Mononuclear cell (primary cell): Measurements from ENCODE around the gene GALNT18. TPM values are rescaled to one million over a fixed set of nuclear protein-coding genes. Genes with fewer than 3 reads are reported as not detected.

Experiments used
- H3K27me3 ChIP-seq: 2 replicates; pipeline ENCODE4 v1.6.0; 2011; ENCODE audit warnings: low read length, control low read depth; ENCODE audit not compliant: insufficient read depth
- H3K4me1 ChIP-seq: 2 replicates; pipeline ENCODE4 v1.5.1; 2011; ENCODE audit warnings: mild to moderate bottlenecking, low read length, control low read depth; ENCODE audit not compliant: insufficient read depth
- H3K4me3 ChIP-seq: 2 replicates; pipeline ENCODE4 v1.5.1; 2011; ENCODE audit warnings: mild to moderate bottlenecking, low read length, moderate library complexity
- H3K9me3 ChIP-seq: 2 replicates; pipeline ENCODE4 v1.5.1; 2011; ENCODE audit warnings: low read depth, mild to moderate bottlenecking, control low read depth, low read length
- total RNA-seq: library from RNA; depleted of rRNA; stranded (reverse); fragments of >200 nt; gene quantifications from one replicate; pipeline ENCODE4 v1.2.3, GENCODE V29; 2012

Gene GALNT18
- total RNA-seq, 1 donor: 0.21 TPM

GRCh38 chr11:11230087-11230486 lies 391.7 kb downstream of the GALNT18 start:
- H3K9me3 ChIP-seq: no peaks in the 10 kb centered on the region
- no peaks in the 10 kb centered on the region for H3K4me1 ChIP-seq
- no peaks in the 10 kb centered on the region for H3K27me3 ChIP-seq
- no peak overlapping the region for H3K4me3 ChIP-seq

DNA sequence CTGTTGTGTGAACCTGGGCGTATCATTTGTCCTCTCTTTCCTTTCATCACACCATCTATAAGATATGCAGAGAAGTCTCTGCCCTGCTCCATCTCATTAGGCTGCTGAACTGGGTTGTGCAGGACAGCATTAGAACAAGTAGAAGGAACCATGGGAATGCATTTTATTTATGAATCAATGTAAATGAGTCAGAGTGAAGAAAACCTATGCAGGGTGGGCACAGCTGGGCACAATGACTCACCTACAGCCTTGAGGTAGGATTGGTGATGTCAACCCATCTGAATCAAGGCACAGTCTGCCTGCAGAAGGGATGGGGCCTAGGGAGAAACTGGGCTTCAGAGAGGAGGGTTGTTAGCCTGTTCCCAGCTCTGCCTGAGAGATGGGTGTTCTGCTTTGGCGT lies 392.2 kb downstream of the GALNT18 start:
- Histone ChIP-seq H3K9me3 (no peaks in the 10 kb centered on the region), H3K4me1 (no peaks in the 10 kb centered on the region), H3K27me3 (no peaks in the 10 kb centered on the region), H3K4me3 (no peak overlapping the region)

DNA sequence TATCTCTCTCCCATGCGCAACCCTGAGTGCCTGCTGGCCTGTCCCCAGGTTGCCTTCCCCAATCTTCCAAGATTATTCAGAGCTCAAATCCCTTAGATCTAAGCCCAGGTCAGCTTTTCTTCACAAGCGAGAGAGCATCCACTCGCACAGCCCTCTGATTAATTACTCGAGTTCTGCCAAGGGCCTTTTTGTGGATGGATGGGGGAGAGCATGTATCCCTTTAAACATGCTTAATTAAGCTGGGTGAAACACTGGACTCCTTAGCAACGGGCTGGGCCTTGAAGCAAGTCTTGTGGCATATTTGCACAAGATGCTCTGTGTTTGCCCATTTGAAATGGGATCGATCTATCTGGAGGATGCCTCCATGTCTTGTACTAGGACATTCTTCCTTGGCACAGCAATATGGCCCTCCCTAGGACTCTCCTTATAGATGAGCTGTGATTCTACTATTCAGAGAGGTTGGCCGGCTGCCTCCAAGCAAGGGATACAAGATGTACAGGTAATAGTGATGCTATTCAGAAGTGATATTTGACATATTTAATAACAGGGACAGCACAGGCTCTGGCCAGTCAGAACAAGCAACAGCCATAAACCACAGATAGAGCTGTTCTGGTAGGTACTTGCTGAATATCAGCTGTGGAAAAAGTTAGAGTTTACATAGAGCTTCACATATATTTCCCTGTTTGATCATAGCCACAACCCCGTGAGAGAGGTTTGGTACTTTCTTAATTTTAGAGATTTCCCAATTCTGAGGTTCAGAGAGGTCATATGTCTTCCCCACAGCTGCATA lies 394.3 kb downstream of the GALNT18 start:
- no peaks in the 10 kb centered on the region for H3K27me3 ChIP-seq
- no peaks in the 10 kb centered on the region for H3K4me1 ChIP-seq
- H3K4me3 ChIP-seq: no peak overlapping the region
- no peaks in the 10 kb centered on the region for H3K9me3 ChIP-seq

Other genes with a start within 250 kb of the GALNT18 start
- gene USP47, start 220.0 kb upstream of the GALNT18 start, total RNA-seq: 169 TPM